Smooth muscle cell (in vitro differentiated cells): ENCODE results near the gene SF3B4. TPM values are rescaled to one million over a fixed set of nuclear protein-coding genes. Genes with fewer than 3 reads are reported as not detected.
"Not testable (repeated sequence)": the region's sequence is repeated elsewhere in the genome, so short reads cannot be mapped to it uniquely, and the experiment has no call there.

Source experiments
- DNase-seq: peaks from one replicate; lab custom pipeline; 2025; ENCODE audit not compliant: unreplicated experiment; lab: John Stamatoyannopoulos, UW
- H2AFZ ChIP-seq: fragments of 200-600 bp; sonication (generic); 2 replicates; pipeline ENCODE4 v1.6.0; 2016; ENCODE audit warnings: antibody characterized with exemption, low read depth, mild to moderate bottlenecking
- H3F3A ChIP-seq: fragments of 200-600 bp; sonication (generic); 2 replicates; pipeline ENCODE4 v1.6.0; 2017; ENCODE audit warnings: antibody characterized with exemption, low read depth
- H3K27ac ChIP-seq: fragments of 200-600 bp; sonication (generic); 2 replicates; pipeline ENCODE4 v1.5.1; 2016; ENCODE audit warnings: low read depth, mild to moderate bottlenecking
- H3K27me3 ChIP-seq: fragments of 200-600 bp; sonication (generic); 2 replicates; pipeline ENCODE4 v1.6.1; 2016; ENCODE audit warnings: low read depth, mild to moderate bottlenecking
- H3K36me3 ChIP-seq: fragments of 200-600 bp; sonication (generic); 2 replicates; pipeline ENCODE4 v1.5.1; 2016; ENCODE audit warnings: low read depth
- H3K4me1 ChIP-seq: fragments of 200-600 bp; sonication (generic); 2 replicates; pipeline ENCODE4 v1.5.1; 2016; ENCODE audit warnings: low read depth
- H3K4me2 ChIP-seq: fragments of 200-600 bp; sonication (generic); 2 replicates; pipeline ENCODE4 v1.6.0; 2016; ENCODE audit warnings: mild to moderate bottlenecking
- H3K4me3 ChIP-seq: fragments of 200-600 bp; sonication (generic); 2 replicates; pipeline ENCODE4 v1.5.1; 2016; ENCODE audit warnings: mild to moderate bottlenecking
- H3K79me2 ChIP-seq: fragments of 200-600 bp; sonication (generic); 2 replicates; pipeline ENCODE4 v1.6.0; 2016; ENCODE audit warnings: low read depth, mild to moderate bottlenecking
- H3K9ac ChIP-seq: fragments of 200-600 bp; sonication (generic); 2 replicates; pipeline ENCODE4 v1.6.0; 2016; ENCODE audit warnings: low read depth
- H3K9me3 ChIP-seq: fragments of 200-600 bp; sonication (generic); replicated peaks from 2 replicates; pipeline ENCODE4 v1.5.1; 2016; ENCODE audit warnings: low read depth
- H4K20me1 ChIP-seq: fragments of 200-600 bp; sonication (generic); 2 replicates; pipeline ENCODE4 v1.6.0; 2016; ENCODE audit warnings: low read depth
- WGBS: methylation state at CpG from one replicate; pipeline ENCODE4 v1.1.7; 2016; ENCODE audit warnings: low lambda C conversion rate; 5-methylcytosine and 5-hydroxymethylcytosine counted together
- polyA plus RNA-seq: library from polyadenylated mRNA; unstranded; fragments of >200 nt; fragmentation: Nextera tagmentation; extraction: Ambion mirVana; gene quantifications from 2 replicates; pipeline ENCODE4 v1.2.1, GENCODE V29; 2016
- total RNA-seq: library from RNA; depleted of rRNA; stranded (reverse); fragments of >200 nt; gene quantifications from 2 replicates; pipeline ENCODE4 v1.2.3, GENCODE V29; 2014
- TF ChIP-seq, protein P1 (sequence below): fragments of 200-600 bp; sonication (generic); IDR thresholded peaks from 2 replicates; pipeline ENCODE4 v1.5.1; 2017; ENCODE audit warnings: borderline replicate concordance, mild to moderate bottlenecking, antibody characterized with exemption; ENCODE audit not compliant: insufficient read depth, poor library complexity, severe bottlenecking

Gene SF3B4
- total and polyA plus RNA-seq, 2 experiments from 2014 or later: 27.3 to 72.9 TPM

DNA sequence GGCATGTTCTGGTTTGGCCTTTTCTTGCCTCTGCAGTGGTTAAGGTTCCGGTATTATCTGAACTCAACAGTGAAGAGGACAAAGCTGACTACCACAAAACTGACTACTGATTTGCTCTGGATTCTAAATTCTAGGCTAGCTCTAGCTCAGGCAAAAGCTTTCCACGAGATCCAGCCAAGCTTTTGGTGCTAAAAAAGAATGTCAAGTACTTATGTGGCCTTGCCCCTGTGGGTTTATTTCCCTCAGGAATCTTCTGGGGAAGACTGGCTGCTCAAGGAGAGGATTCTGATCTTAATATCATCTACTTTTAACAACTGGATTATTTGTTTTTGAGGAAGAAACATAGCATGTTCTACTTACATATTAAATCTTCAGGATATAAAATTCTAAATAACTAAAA lies 35.1 kb upstream of the SF3B4 start:
- Histone ChIP-seq H2AFZ (no peak overlapping the region), H3K36me3 (peaks cover 16% of the 10 kb centered on the region), H3F3A (peaks cover 11% of the 10 kb centered on the region), H3K4me3 (no peak overlapping the region), H4K20me1 (peaks cover 4% of the 10 kb centered on the region), H3K79me2 (no peaks in the 10 kb centered on the region), H3K27ac (peak overlapping the region; percentile 42), H3K4me1 (no peaks in the 10 kb centered on the region), H3K9me3 (no peaks in the 10 kb centered on the region), H3K27me3 (no peaks in the 10 kb centered on the region), H3K4me2 (no peak overlapping the region), H3K9ac (no peak overlapping the region)
- TF ChIP-seq, protein P1, sequence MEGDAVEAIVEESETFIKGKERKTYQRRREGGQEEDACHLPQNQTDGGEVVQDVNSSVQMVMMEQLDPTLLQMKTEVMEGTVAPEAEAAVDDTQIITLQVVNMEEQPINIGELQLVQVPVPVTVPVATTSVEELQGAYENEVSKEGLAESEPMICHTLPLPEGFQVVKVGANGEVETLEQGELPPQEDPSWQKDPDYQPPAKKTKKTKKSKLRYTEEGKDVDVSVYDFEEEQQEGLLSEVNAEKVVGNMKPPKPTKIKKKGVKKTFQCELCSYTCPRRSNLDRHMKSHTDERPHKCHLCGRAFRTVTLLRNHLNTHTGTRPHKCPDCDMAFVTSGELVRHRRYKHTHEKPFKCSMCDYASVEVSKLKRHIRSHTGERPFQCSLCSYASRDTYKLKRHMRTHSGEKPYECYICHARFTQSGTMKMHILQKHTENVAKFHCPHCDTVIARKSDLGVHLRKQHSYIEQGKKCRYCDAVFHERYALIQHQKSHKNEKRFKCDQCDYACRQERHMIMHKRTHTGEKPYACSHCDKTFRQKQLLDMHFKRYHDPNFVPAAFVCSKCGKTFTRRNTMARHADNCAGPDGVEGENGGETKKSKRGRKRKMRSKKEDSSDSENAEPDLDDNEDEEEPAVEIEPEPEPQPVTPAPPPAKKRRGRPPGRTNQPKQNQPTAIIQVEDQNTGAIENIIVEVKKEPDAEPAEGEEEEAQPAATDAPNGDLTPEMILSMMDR: no peak
- 80% methylated on average over 2 of the region's 2 CpGs for WGBS
- no peak for DNase-seq

DNA sequence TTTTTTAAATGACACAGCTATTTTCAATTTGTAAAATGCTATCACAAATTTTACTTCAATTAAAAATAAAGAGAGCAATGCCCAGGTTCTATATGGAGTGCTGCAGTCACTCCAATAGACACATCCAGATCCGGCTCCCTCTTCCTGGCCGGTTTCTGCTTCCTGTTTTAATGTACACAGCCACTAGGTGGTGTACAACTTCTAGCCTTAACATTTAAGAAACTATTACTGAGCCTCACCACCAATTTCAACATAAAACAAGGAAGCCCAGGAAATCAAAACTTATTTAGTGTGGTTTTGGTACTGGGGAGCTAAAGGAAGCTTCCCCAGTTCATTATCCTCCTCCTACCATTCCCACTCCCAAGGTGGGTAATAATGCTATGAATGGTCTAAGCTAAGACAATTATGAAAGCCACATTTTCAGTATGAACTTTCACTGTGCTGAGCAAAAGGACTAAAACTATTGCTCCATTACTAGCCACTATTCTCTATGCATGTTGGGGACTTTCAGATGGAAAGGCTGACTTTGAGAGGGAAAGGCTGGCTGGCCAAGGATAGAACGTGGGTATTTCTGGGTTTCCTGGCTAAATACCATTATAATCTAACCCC lies 34.5 kb upstream of the SF3B4 start:
- Histone ChIP-seq H3K27me3 (no peaks in the 10 kb centered on the region), H3K4me3 (no peak overlapping the region), H4K20me1 (peaks cover 4% of the 10 kb centered on the region), H3F3A (peaks cover 11% of the 10 kb centered on the region), H3K4me2 (no peak overlapping the region), H3K36me3 (peaks cover 22% of the 10 kb centered on the region), H2AFZ (no peak overlapping the region), H3K79me2 (no peaks in the 10 kb centered on the region), H3K9ac (no peak overlapping the region), H3K9me3 (no peaks in the 10 kb centered on the region), H3K4me1 (no peaks in the 10 kb centered on the region), H3K27ac (peak overlapping the region; percentile 42)
- WGBS: 41% methylated on average over 3 of the region's 3 CpGs
- TF ChIP-seq, protein P1: peak; percentile 65
- no peak for DNase-seq

DNA sequence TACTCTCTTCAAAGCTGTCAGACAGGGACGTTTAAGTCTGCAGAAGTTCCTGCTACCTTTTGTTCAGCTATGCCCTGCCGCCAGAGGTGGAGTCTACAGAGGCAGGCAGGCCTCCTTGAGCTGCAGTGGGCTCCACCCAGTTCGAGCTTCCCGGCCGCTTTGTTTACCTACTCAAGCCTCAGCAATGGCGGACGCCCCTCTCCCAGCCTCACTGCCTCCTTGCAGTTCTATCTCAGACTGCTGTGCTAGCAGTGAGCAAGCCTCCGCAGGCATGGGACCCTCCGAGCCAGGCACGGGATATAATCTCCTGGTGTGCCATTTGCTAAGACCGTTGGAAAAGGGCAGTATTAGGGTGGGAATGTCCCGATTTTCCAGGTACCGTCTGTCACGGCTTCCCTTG lies 29.9 kb upstream of the SF3B4 start:
- H3K79me2 ChIP-seq, H2AFZ ChIP-seq, H3F3A ChIP-seq, H3K27ac ChIP-seq, H3K27me3 ChIP-seq, H3K4me3 ChIP-seq, H4K20me1 ChIP-seq, DNase-seq, H3K9me3 ChIP-seq, H3K4me1 ChIP-seq, H3K9ac ChIP-seq, H3K4me2 ChIP-seq: not testable (repeated sequence)
- peaks cover 16% of the 10 kb centered on the region for H3K36me3 ChIP-seq
- 97% methylated on average over 14 of the region's 14 CpGs for WGBS

DNA sequence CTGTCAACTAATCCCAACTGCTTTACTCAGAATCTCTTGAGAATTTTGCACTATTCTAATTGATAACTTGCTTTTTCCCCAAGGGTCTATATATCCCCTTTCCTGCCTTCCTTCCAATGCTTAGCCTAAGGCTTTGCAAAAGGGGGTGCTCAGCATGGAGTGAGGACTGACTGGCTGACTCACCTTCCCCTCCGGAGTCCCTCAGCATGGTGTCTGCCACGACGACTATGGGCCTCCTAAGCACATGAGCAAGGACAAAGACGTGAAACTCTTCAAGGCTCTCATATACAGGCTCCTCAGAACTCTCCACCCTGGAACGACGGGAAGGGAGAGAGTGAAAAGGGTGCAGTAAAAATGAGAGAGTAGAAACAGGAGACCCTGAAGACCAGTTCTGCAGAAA lies 22.3 kb upstream of the SF3B4 start:
- no peaks in the 10 kb centered on the region for H4K20me1 ChIP-seq
- H3K4me3 ChIP-seq: no peak overlapping the region
- WGBS: 80% methylated on average over 6 of the region's 6 CpGs
- DNase-seq: no peak
- TF ChIP-seq, protein P1: no peak
- no peak overlapping the region for H2AFZ ChIP-seq
- no peaks in the 10 kb centered on the region for H3F3A ChIP-seq
- no peaks in the 10 kb centered on the region for H3K4me1 ChIP-seq
- no peak overlapping the region for H3K27ac ChIP-seq
- H3K36me3 ChIP-seq: no peaks in the 10 kb centered on the region
- no peaks in the 10 kb centered on the region for H3K27me3 ChIP-seq
- no peak overlapping the region for H3K9ac ChIP-seq
- no peak overlapping the region for H3K4me2 ChIP-seq
- H3K9me3 ChIP-seq: no peaks in the 10 kb centered on the region
- no peaks in the 10 kb centered on the region for H3K79me2 ChIP-seq
